Measurements from ENCODE around the gene CHRDL1. TPM values are rescaled to one million over a fixed set of nuclear protein-coding genes. Genes with fewer than 3 reads are reported as not detected.

Gene CHRDL1
- total and polyA plus RNA-seq, 2 donors (not counting 3 experiments of a cell fraction or from before 2014, with no cell fraction given) = not detected

- intact Hi-C loops (cut with micrococcal nuclease) (no loop called here), dilution Hi-C loops (cut with MboI; ENCODE audit: extremely low pct_ligation_motif_present, low sequenced_read_pairs) (no loop called here)
- Histone ChIP-seq H3K9me1 (replicated peaks; ENCODE audit: control insufficient read depth, extremely low read depth, insufficient read depth, low read length) (no peaks in the 10 kb centered on the region), H2AFZ (ENCODE audit: low read depth, low read length) (no peak overlapping the region), H3K4me2 (ENCODE audit: insufficient read depth, low read length) (no peak overlapping the region), H3K9ac (replicated peaks; ENCODE audit: extremely low read depth, insufficient read depth, low read length) (no peak overlapping the region), H3K27me3 (ENCODE audit: control insufficient read depth in 2 of 2, insufficient read depth in 2 of 2, low read length in 2 of 2) (no peaks in the 10 kb centered on the region), H3K4me3 (replicated peaks in 1 of 3; ENCODE audit: insufficient read depth in 1 of 3, low read depth in 1 of 3, low read length in 3 of 3) (no peak overlapping the region), H3K4me1 (ENCODE audit: control insufficient read depth, extremely low read depth, insufficient read depth, low read length) (no peaks in the 10 kb centered on the region), H3K79me2 (ENCODE audit: control insufficient read depth, insufficient read depth, low read length) (no peaks in the 10 kb centered on the region), H3K27ac (ENCODE audit: insufficient read depth, low read depth, low read length) (no peak overlapping the region), H4K20me1 (replicated peaks; ENCODE audit: control insufficient read depth, extremely low read depth, insufficient read depth, low read length) (no peaks in the 10 kb centered on the region), H3K36me3 (ENCODE audit: control insufficient read depth in 2 of 2, extremely low read depth in 1 of 2, insufficient read depth in 2 of 2, low read length in 2 of 2) (no peaks in the 10 kb centered on the region), H3K9me3 (replicated peaks; ENCODE audit: control insufficient read depth, insufficient read depth, low read length) (no peaks in the 10 kb centered on the region)
- BruUV-seq (replicated peaks) = no TSS peak
- TF ChIP-seq POLR2AphosphoS5 (IDR thresholded peaks at IDR 0.05; ENCODE audit: insufficient read depth, low read depth, low read length) (no peak), EZH2 (IDR thresholded peaks at IDR 0.05; ENCODE audit: borderline replicate concordance, low read depth, low read length, severe bottlenecking) (no peak), CTCF (IDR thresholded peaks at IDR 0.05; ENCODE audit: extremely low read depth in 1 of 2, insufficient read depth in 1 of 2, low read depth in 1 of 2, low read length in 2 of 2) (no peak)
- ChIA-PET POLR2A (no interaction called here), CTCF (no interaction called here)
- DNase-seq (ENCODE audit: low read depth, low spot score) (no peak), FAIRE-seq (no peak)
Observed at GRCh38 chrX:110691446-110691845, 104.2 kb downstream of the CHRDL1 start.

GRCh38 chrX:110684653-110685052 lies 111.0 kb downstream of the CHRDL1 start:
- intact Hi-C loops (cut with micrococcal nuclease) (no loop called here), dilution Hi-C loops (cut with MboI; ENCODE audit: extremely low pct_ligation_motif_present, low sequenced_read_pairs) (no loop called here)
- no TSS peak for BruUV-seq (replicated peaks)
- ChIA-PET CTCF (no interaction called here), POLR2A (no interaction called here)
- Histone ChIP-seq H4K20me1 (replicated peaks; ENCODE audit: control insufficient read depth, extremely low read depth, insufficient read depth, low read length) (no peaks in the 10 kb centered on the region), H3K9me1 (replicated peaks; ENCODE audit: control insufficient read depth, extremely low read depth, insufficient read depth, low read length) (no peaks in the 10 kb centered on the region), H3K27me3 (ENCODE audit: control insufficient read depth in 2 of 2, insufficient read depth in 2 of 2, low read length in 2 of 2) (no peaks in the 10 kb centered on the region), H3K4me2 (ENCODE audit: insufficient read depth, low read length) (no peak overlapping the region), H3K36me3 (ENCODE audit: control insufficient read depth in 2 of 2, extremely low read depth in 1 of 2, insufficient read depth in 2 of 2, low read length in 2 of 2) (no peaks in the 10 kb centered on the region), H3K27ac (ENCODE audit: insufficient read depth, low read depth, low read length) (no peak overlapping the region), H2AFZ (ENCODE audit: low read depth, low read length) (no peak overlapping the region), H3K79me2 (ENCODE audit: control insufficient read depth, insufficient read depth, low read length) (no peaks in the 10 kb centered on the region), H3K4me3 (replicated peaks in 1 of 3; ENCODE audit: insufficient read depth in 1 of 3, low read depth in 1 of 3, low read length in 3 of 3) (no peak overlapping the region), H3K9me3 (replicated peaks; ENCODE audit: control insufficient read depth, insufficient read depth, low read length) (no peaks in the 10 kb centered on the region), H3K4me1 (ENCODE audit: control insufficient read depth, extremely low read depth, insufficient read depth, low read length) (no peaks in the 10 kb centered on the region), H3K9ac (replicated peaks; ENCODE audit: extremely low read depth, insufficient read depth, low read length) (no peak overlapping the region)
- no peak for FAIRE-seq
- TF ChIP-seq EZH2 (IDR thresholded peaks at IDR 0.05; ENCODE audit: borderline replicate concordance, low read depth, low read length, severe bottlenecking) (no peak), FOS (IDR thresholded peaks at IDR 0.05; ENCODE audit: borderline replicate concordance, insufficient read depth, low read length) (no peak), GATA2 (IDR thresholded peaks at IDR 0.05; ENCODE audit: insufficient read depth, insufficient read length, low read depth, low read length) (no peak), POLR2A (IDR thresholded peaks at IDR 0.05; ENCODE audit: low read depth, low read length) (no peak), POLR2AphosphoS5 (IDR thresholded peaks at IDR 0.05; ENCODE audit: insufficient read depth, low read depth, low read length) (no peak), MYC (IDR thresholded peaks at IDR 0.05; ENCODE audit: low read depth, low read length) (no peak), JUN (IDR thresholded peaks at IDR 0.05; ENCODE audit: borderline replicate concordance, insufficient read depth, insufficient read length, low read depth) (no peak), MAX (IDR thresholded peaks at IDR 0.05; ENCODE audit: insufficient read depth, insufficient read length) (no peak), CTCF (IDR thresholded peaks at IDR 0.05; ENCODE audit: extremely low read depth in 1 of 2, insufficient read depth in 1 of 2, low read depth in 1 of 2, low read length in 2 of 2) (no peak)
- no peak for DNase-seq (ENCODE audit: low read depth, low spot score)

Measured in endothelial cell of umbilical vein (primary cell).